Neutrophil (primary cell): ENCODE results near the gene LRG1.

ENCODE experiments used
- H3K27ac ChIP-seq: fragments of 200-600 bp; sonication (generic); 2 replicates; pipeline ENCODE4 v1.5.1; 2016; ENCODE audit warnings: mild to moderate bottlenecking, moderate library complexity
- H3K27me3 ChIP-seq: fragments of 200-600 bp; sonication (generic); 2 replicates; pipeline ENCODE4 v1.6.0; 2016; ENCODE audit warnings: mild to moderate bottlenecking
- H3K36me3 ChIP-seq: fragments of 200-600 bp; sonication (generic); 2 replicates; pipeline ENCODE4 v1.5.1; 2017
- H3K4me1 ChIP-seq, 2 experiments: fragments of 200-600 bp in 1 of 2; sonication (generic) in 1 of 2; 1 replicate in 1 of 2; 2 replicates in 1 of 2; pipeline versions ENCODE4 v1.5.1 to v1.6.1; 2013 to 2016; ENCODE audit warnings: low read depth in 1 of 2, low read length in 1 of 2, mild to moderate bottlenecking in 1 of 2, moderate library complexity in 1 of 2; ENCODE audit not compliant: control insufficient read depth in 1 of 2, insufficient read depth in 1 of 2
- H3K4me3 ChIP-seq, 2 experiments: fragments of 200-600 bp in 1 of 2; sonication (generic) in 1 of 2; 1 replicate in 1 of 2; 2 replicates in 1 of 2; pipeline ENCODE4 v1.5.1; 2013 to 2016; ENCODE audit warnings: low read depth in 1 of 2, low read length in 1 of 2, mild to moderate bottlenecking in 1 of 2, moderate library complexity in 1 of 2
- H3K9me3 ChIP-seq: fragments of 200-600 bp; sonication (generic); 2 replicates; pipeline ENCODE4 v1.5.1; 2016
- TF ChIP-seq, protein P1 (sequence below): fragments of 200-600 bp; sonication (generic); IDR thresholded peaks from 2 replicates; pipeline ENCODE4 v1.5.1; 2016; ENCODE audit warnings: antibody characterized with exemption

LRG1 gene

DNA sequence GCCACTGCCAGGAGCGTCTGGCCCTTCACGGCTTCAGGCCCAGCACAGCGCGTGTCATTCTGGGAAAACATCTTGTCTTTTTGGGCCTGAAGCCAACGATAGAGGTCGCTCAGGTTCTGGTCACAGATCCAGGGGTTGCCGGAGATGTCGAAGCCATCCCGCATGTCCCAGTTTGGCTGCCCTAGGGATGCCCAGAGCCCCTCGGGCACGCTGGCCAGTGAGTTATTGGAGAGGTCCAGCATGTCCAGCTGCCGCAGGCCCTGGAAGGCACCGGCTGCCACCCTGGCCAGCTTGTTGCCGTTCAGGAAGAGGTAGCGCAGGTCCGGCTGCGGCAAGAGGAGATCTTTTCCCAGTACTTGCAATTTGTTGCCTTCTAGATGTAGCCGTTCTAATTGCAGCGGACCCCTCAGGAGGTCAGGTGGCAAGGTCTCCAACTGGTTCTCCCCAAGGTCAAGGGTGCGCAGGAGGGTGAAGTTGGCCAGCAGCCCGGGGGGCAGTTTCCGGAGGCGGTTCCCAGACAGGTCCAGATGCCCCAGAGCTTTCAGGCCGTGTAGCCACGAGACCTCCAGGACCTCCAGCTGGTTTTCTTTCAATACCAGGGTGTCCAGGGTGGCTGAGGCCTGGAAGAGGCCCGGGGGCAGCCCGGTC lies 1.8 kb downstream of the LRG1 start:
- H3K9me3 ChIP-seq, result no peaks in the 10 kb centered on the region
- H3K27ac ChIP-seq, result peak overlapping the region; percentile 95
- H3K4me3 ChIP-seq, result peak overlapping the region; percentile 97 to 100
- H3K27me3 ChIP-seq, result no peaks in the 10 kb centered on the region
- H3K4me1 ChIP-seq, result peaks cover 89 to 92% of the 10 kb centered on the region in 2 experiments
- TF ChIP-seq, protein P1, sequence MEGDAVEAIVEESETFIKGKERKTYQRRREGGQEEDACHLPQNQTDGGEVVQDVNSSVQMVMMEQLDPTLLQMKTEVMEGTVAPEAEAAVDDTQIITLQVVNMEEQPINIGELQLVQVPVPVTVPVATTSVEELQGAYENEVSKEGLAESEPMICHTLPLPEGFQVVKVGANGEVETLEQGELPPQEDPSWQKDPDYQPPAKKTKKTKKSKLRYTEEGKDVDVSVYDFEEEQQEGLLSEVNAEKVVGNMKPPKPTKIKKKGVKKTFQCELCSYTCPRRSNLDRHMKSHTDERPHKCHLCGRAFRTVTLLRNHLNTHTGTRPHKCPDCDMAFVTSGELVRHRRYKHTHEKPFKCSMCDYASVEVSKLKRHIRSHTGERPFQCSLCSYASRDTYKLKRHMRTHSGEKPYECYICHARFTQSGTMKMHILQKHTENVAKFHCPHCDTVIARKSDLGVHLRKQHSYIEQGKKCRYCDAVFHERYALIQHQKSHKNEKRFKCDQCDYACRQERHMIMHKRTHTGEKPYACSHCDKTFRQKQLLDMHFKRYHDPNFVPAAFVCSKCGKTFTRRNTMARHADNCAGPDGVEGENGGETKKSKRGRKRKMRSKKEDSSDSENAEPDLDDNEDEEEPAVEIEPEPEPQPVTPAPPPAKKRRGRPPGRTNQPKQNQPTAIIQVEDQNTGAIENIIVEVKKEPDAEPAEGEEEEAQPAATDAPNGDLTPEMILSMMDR, result no peak
- peaks cover 24% of the 10 kb centered on the region for H3K36me3 ChIP-seq

DNA sequence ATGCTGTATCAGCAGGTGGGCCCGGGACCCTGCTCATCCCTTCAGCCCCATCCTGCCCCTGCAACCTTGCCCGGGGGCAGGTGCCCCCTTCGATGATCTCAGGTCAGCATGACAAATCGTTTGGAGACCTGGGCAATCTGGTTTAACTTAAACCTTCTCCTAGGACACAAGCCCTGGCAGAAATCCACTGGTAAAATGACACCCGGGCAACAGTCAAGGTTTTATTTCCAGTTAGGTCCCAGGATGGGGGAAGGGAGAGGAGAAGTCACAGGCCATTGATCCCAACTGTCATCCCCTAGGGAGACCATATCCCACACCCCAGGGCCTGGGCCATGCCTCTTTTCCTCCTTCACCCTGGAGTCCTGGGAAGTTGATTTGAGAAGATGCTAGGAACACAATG lies 3.0 kb downstream of the LRG1 start:
- Histone ChIP-seq H3K36me3 (peaks cover 24% of the 10 kb centered on the region), H3K27ac (peak overlapping the region; percentile 95), H3K4me3 (peak overlapping the region; percentile 97 to 100), H3K9me3 (no peaks in the 10 kb centered on the region), H3K27me3 (no peaks in the 10 kb centered on the region), H3K4me1 (peaks cover 77 to 79% of the 10 kb centered on the region in 2 experiments)
- TF ChIP-seq, protein P1, result no peak

DNA sequence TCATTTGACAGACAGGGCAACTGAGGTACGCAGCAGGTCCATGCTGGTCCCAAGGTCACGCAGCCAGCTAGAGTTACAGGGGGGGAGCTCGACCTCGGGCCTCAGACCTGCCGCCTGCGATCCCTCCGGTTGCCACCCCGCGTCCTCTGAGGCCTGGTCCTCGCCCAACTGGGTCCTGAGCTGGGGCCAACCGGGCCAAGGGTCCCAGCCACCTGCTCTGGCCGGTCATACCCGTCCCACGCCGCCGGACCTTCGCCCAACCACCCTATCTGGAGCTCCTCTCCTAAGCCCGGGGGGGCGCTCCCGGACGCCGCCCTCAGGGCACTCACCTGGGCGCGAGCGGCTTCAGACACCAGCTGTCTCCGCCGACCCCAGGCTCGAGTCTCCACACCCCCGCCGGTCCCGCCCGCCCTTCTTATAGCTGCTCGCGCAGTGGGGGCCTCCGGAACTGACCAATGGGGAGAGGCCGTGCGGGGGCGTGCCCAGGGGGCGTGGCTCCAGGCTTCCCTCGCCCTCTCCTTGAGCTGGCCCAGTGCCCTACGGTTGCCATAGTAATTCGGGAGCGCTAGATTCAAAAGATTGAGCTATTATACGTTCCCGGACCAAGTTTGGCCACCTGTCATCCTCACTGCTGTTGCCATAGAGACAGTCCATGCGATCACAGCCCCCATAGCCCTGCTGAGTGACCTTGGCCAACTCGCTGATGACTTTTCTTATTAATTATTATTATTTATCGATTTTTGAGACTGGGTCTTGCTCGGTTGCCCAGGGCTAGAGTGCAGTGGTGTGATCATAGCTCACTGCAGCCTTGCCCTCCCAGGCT lies 4.8 kb downstream of the LRG1 start, which contains the start of gene PLIN5:
PLIN5 (minus strand) TSS at position 389 of the 823 bp plus-strand sequence. CDS start 1,150 bp downstream, outside the sequence.
- peak within 1 kb of the TSS; percentile 97 to 100 for H3K4me3 ChIP-seq
- no peaks in the 10 kb centered on the region for H3K27me3 ChIP-seq
- H3K36me3 ChIP-seq, result peaks cover 24% of the 10 kb centered on the region
- peaks cover 60 to 62% of the 10 kb centered on the region in 2 experiments for H3K4me1 ChIP-seq
- TF ChIP-seq, protein P1, result no peak
- H3K9me3 ChIP-seq, result no peaks in the 10 kb centered on the region
- H3K27ac ChIP-seq, result peak within 1 kb of the TSS; percentile 95

DNA sequence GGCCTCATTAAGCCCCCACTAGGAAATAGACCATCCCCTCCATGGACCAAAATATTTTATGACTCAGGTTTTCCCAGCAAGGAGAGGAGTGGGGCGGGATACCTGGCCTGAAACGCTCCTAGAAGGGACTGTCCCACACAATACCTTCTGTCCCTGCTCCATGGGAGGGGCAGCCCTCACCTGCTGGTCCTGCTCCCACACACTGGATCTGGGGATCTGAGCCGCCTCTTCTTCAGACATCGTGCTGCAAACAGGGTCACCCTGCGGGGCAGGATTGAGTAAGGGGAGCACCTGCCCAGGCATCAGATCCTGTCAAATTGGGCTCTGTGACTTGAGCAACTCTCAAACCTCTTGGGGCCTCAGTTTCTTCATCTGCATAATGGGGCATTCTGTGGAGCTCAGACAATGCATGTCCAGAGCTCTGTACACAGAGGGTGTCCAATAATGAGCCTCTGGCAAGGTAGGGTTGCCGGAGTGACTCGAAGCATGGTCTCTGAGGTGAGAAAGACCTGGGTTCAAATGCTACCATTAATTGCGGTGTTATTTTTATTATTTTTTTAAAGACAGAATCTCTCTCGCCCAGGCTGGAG lies 5.9 kb downstream of the LRG1 start:
- peaks cover 50 to 51% of the 10 kb centered on the region in 2 experiments for H3K4me1 ChIP-seq
- peaks cover 26% of the 10 kb centered on the region for H3K36me3 ChIP-seq
- no peaks in the 10 kb centered on the region for H3K9me3 ChIP-seq
- peak overlapping the region; percentile 95 for H3K27ac ChIP-seq
- no peak overlapping the region for H3K4me3 ChIP-seq
- TF ChIP-seq, protein P1, result no peak
- no peaks in the 10 kb centered on the region for H3K27me3 ChIP-seq

DNA sequence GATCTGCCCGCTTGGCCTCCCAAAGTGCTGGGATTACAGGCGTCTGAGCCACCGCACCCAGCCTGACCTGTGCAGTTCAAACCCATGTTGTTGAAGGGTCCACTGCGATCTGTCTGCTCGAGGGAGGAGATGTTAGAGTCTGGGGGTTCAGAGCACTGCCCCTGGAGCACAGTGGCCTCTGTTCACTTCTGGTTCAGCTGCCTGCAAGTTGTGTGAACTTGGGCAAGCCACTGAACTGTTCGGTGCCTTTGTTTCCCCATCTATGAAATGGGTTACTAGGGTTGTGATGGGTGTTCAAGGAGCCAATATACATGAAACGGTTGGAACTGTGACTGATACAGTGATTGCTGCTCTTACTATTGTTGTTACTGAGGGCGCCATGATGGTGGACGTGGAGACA lies 6.5 kb downstream of the LRG1 start:
- H3K4me1 ChIP-seq, result peaks cover 44 to 45% of the 10 kb centered on the region in 2 experiments
- TF ChIP-seq, protein P1, result no peak
- no peaks in the 10 kb centered on the region for H3K27me3 ChIP-seq
- no peaks in the 10 kb centered on the region for H3K9me3 ChIP-seq
- H3K27ac ChIP-seq, result peak overlapping the region; percentile 95
- no peak overlapping the region for H3K4me3 ChIP-seq
- H3K36me3 ChIP-seq, result peaks cover 28% of the 10 kb centered on the region
